GM13976 (cell line): ENCODE data around the gene EIF4A2.

Source experiments
- DNase-seq: peaks from one replicate; pipeline ENCODE4 v3.0.0; 2012; ENCODE audit warnings: low spot score
- in situ Hi-C: fragments of 300-500 bp; cut with MboI; formaldehyde crosslinking; loops from one replicate; pipeline ENCODE4 v1.12.0; 2022; ENCODE audit warnings: low sequenced_read_pairs, mixed read lengths, inconsistent platforms; ENCODE audit not compliant: unreplicated experiment
- TF ChIP-seq, protein P1 (sequence below): IDR thresholded peaks from 2 replicates; pipeline ENCODE4 v1.5.1; 2012; ENCODE audit warnings: borderline replicate concordance, mild to moderate bottlenecking; ENCODE audit not compliant: insufficient read depth; ENCODE audit errors: extremely low read depth, missing control alignments, control extremely low read depth

EIF4A2 gene

DNA sequence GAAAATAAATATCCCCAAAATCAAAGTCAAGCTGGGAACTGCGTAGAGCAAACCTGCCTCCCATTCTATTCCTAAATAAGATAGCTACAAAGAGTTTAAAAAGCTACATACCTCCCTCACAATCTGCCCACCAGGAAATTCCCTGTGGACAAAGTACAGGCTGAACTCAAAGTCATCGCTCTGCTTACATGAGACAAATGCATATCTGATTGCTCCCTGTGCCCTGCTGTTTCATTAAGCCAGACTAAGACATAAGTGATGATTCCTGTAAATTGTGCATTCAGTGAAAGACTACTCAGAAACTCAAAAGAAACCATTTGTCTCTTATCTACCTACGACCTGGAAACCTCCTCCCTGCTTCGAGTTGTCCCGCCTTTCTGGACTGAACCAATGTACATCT is 28.5 kb upstream of the EIF4A2 start:
- DNase-seq = no peak
- TF ChIP-seq, protein P1, sequence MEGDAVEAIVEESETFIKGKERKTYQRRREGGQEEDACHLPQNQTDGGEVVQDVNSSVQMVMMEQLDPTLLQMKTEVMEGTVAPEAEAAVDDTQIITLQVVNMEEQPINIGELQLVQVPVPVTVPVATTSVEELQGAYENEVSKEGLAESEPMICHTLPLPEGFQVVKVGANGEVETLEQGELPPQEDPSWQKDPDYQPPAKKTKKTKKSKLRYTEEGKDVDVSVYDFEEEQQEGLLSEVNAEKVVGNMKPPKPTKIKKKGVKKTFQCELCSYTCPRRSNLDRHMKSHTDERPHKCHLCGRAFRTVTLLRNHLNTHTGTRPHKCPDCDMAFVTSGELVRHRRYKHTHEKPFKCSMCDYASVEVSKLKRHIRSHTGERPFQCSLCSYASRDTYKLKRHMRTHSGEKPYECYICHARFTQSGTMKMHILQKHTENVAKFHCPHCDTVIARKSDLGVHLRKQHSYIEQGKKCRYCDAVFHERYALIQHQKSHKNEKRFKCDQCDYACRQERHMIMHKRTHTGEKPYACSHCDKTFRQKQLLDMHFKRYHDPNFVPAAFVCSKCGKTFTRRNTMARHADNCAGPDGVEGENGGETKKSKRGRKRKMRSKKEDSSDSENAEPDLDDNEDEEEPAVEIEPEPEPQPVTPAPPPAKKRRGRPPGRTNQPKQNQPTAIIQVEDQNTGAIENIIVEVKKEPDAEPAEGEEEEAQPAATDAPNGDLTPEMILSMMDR = no peak
- in situ Hi-C loops = no loop called here

DNA sequence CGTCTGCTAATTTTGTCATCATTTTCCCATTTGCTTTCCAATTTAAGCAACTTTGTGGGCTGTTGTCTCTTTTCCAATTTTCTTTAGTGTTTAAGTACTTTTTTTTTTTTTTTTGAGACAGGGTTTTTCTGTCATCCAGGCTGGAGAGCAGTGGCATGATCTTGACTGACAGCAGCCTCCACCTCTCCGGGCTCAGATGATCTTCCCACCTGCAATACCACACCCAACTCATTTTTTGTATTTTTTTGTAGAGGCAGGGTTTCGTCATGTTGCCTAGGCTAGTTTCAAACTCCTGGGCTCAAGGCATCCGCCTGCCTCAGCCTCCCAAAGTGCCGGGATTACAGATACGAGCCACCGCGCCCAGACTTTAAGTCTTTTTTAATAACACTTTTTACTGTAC is 26.2 kb upstream of the EIF4A2 start:
- in situ Hi-C loops = no loop called here
- DNase-seq = no peak
- TF ChIP-seq, protein P1 = no peak

DNA sequence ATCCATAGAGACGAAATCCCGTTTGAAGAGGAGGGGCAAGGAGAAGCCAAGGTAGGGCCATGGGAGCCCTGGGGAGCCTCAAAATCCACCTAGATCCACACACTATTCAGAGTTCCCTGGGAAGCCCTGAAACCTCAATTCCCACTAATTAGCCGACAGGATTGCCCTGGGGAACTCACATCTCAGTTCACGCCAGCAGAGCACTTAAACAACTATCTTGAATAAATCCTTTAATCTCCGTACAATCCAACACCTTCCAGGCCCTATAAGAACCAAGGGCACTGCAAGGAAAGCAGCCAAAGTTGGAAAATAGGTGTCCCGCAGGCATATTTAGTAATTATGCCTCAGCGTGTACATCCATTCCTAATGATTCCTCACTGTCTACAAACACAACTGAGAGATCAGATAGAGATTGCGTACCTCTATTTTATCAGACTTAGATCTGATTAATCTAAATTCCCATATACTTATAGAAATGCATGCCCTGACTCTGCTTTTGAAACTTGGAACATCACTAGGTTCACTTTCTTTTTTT is 25.6 kb upstream of the EIF4A2 start:
- in situ Hi-C loops = no loop called here
- DNase-seq = no peak
- TF ChIP-seq, protein P1 = no peak

DNA sequence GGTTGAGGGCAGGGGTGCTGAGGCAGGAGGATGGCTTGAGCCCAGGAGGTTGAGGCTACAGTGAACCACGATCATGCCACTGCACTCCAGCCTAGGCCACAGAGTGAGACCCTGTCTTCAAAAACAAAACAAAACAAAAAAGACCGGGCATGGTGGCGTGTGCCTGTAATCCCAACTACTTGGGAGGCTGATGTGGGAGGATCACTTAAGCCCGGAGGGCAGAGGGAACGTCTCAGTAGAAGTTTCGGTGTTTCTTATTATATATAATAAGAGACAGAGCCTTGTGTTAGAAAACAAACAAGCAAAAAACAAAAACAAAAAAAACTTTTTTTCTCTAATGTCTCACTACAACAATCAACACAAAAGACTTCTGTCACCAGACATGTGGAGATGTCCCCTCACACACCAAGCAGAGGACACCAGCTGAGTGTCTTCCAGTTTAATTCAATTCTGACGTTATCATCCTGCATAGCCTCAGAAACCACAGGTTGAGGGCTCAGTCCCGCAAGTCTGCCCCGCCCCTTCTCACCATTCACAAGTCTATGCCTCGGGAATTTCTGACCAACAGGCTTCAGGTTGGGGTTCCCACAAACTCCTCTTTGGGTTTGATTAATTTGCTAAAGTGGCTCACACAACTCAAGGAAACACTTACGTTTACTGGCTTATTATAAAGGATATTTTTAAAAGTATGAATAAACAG is 24.0 kb upstream of the EIF4A2 start:
- in situ Hi-C loops = no loop called here
- no peak for DNase-seq
- TF ChIP-seq, protein P1 = no peak

DNA sequence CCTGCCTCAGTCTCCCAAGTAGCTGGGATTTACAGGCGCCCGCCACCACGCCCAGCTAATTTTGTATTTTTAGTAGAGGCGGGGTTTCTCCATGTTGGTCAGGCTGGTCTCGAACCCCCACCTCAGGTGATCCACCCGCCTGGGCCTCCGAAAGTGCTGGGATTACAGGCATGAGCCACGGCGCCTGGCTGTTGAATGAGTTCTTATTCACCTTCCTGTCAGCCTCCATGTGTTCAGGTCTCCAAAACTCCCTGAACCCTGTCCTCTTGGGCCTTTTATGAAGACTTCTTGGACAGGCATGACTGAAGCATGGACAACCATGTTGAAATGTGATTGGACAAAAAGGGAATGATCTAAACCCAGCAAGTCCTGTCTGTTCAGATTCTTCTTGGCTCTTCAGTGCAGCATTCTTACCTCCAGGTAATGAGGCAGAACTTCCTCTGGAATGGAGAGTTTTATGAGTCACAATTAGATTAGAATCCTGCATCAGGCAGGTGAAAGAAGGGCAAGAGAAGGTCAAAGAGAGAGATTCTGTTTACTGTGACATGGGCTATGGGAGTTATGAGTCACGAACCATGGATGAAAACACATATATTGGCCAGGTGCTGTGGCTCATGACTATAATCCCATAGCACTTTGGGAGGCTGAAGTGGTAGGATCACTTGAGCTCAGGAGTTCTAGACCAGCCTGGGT is 23.1 kb upstream of the EIF4A2 start:
- in situ Hi-C loops = no loop called here
- DNase-seq = no peak

DNA sequence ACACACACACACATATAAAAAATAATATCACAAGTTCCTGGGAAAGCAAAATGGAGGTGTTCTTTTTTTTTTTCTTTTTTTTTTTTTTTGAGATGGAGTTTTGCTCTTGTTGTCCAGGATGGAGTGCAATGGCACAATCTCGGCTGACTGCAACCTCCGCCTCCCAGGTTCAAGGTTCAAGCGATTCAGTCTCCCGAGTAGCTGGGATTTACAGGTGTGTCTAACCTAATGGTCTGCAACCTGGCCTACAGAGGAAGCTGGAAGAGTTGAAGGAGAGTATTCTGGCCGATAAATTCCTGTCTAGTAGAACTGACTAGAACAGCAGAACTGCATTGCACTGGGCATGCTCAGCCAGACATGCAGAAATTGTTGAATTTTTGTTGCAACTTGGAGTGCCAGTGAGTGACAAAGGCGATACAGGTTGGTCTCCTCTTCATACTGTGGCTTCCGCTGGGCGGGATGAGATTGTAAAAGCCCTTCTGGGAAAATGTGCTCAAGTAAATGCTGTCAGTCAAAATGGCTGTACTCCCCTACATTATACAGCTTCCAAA is 22.4 kb upstream of the EIF4A2 start:
- DNase-seq = no peak
- TF ChIP-seq, protein P1 = no peak
- in situ Hi-C loops = no loop called here

More for the DNA sequence above, 23.1 kb upstream of the EIF4A2 start:
- TF ChIP-seq, protein P1 = no peak
